Measurements from ENCODE around the gene AGAP1. TPM values are rescaled to one million over a fixed set of nuclear protein-coding genes. Genes with fewer than 3 reads are reported as not detected.
A peak's percentile ranks its signal among the peaks of the same experiment; 100 is the strongest.

The AGAP1 gene
- polyA plus RNA-seq, 2 of the 4 experiments (the other 2 are of a cell fraction) = 20.2 to 21.9 TPM

GRCh38 chr2:235497096-235497495 lies 3.3 kb downstream of the AGAP1 start:
- CTCF ChIA-PET = interaction anchor here (0.6 to 7.4 kb wide), 6 partner anchors 55 to 364 kb away, joined by 3 to 57 read pairs (median 4); no protein-coding TSS in a partner anchor
- POLR2A ChIA-PET = interaction anchor here (0.6 kb wide), 1 partner anchor 369 kb away, joined by 4 read pairs; no protein-coding TSS in a partner anchor
- DNase-seq (ENCODE audit: low read depth in 1 of 2, low spot score in 1 of 2) (no peak), FAIRE-seq (no peak), ATAC-seq (no peak)
- peaks cover 55% of the 10 kb centered on the region for H3K4me1 ChIP-seq
- peak overlapping the region; percentile 95; the same call in 2 of the 3 replicates for H3K4me2 ChIP-seq
- no peak overlapping the region for H3K4me3 ChIP-seq
- no peaks in the 10 kb centered on the region for H3K9me3 ChIP-seq
- 91% methylated on average over 3 of the region's 3 CpGs for WGBS (ENCODE audit: missing lambda C conversion rate)
- peak overlapping the region in 1 of 2 experiments; percentile 13; a peak in 2 of 6 replicates for H3K27ac ChIP-seq
- TF ChIP-seq CBX2 (IDR thresholded peaks at IDR 0.05; ENCODE audit: borderline replicate concordance, low read depth) (no peak), NFE2L2 (conservative IDR thresholded peaks at IDR 0.05; ENCODE audit: low read length) (no peak), HDAC2 (IDR thresholded peaks at IDR 0.05) (no peak), E2F6 (IDR thresholded peaks at IDR 0.05; ENCODE audit: borderline replicate concordance, low read depth) (no peak), HOXB5 (CRISPR knock-in tag; IDR thresholded peaks at IDR 0.05) (no peak), GATA3 (IDR thresholded peaks at IDR 0.05; ENCODE audit: borderline replicate concordance) (no peak), NR3C1 (IDR thresholded peaks at IDR 0.05) (no peak), KDM1A (IDR thresholded peaks at IDR 0.05; ENCODE audit: low read depth) (no peak), MAX (IDR thresholded peaks at IDR 0.05) (no peak), CEBPB (IDR thresholded peaks at IDR 0.05) (no peak), EHMT2 (IDR thresholded peaks at IDR 0.05; ENCODE audit: low read depth) (no peak)

GRCh38 chr2:235498541-235498940 lies 4.7 kb downstream of the AGAP1 start:
- DNase-seq (ENCODE audit: low read depth in 1 of 2, low spot score in 1 of 2) = peak in 1 of 2 experiments; percentile 44
- Histone ChIP-seq H3K4me3 (no peak overlapping the region), H3K27ac (peak overlapping the region in 1 of 2 experiments; percentile 23; a peak in 1 of 6 replicates), H3K4me1 (peaks cover 60% of the 10 kb centered on the region), H3K4me2 (no peak overlapping the region), H3K9me3 (no peaks in the 10 kb centered on the region)
- peak in 1 of 2 experiments; percentile 30; a peak in 2 of 6 replicates for ATAC-seq
- 88% methylated on average over 9 of the region's 9 CpGs for WGBS (ENCODE audit: missing lambda C conversion rate)
- POLR2A ChIA-PET = interaction anchor here (0.7 kb wide), 1 partner anchor 108 kb away, joined by 3 read pairs; no protein-coding TSS in a partner anchor
- TF ChIP-seq ELK1 (IDR thresholded peaks at IDR 0.05; ENCODE audit: low read depth, low read length) = no peak
- TF ChIP-seq SMC3 (IDR thresholded peaks at IDR 0.05) = 0 out of 3 replicates have a peak, but pooled peaks have one; percentile 12
- TF ChIP-seq HMGXB4 (CRISPR knock-in tag; IDR thresholded peaks at IDR 0.05; ENCODE audit: borderline replicate concordance) = no peak
- no peak for TF ChIP-seq ZC3H11A (IDR thresholded peaks at IDR 0.05)
- TF ChIP-seq NFE2L2 (conservative IDR thresholded peaks at IDR 0.05; ENCODE audit: low read length) = no peak
- TF ChIP-seq CTCF (IDR thresholded peaks at IDR 0.05) = peak; percentile 24; the same call in 1 of the 3 replicates
- TF ChIP-seq RAD21 (conservative IDR thresholded peaks at IDR 0.05 in 1 of 2, IDR thresholded peaks at IDR 0.05 in 1 of 2) = peak; percentile 46 to 53; a peak in 3 of 5 replicates
- CTCF ChIA-PET = interaction anchor here (1.0 to 7.4 kb wide), 8 partner anchors 22 to 365 kb away, joined by 3 to 57 read pairs (median 4); no protein-coding TSS in a partner anchor
- no peak for FAIRE-seq

Data from A549 (cell line).